H9 (cell line): ENCODE data around the gene KCNRG. TPM values are rescaled to one million over a fixed set of nuclear protein-coding genes. Genes with fewer than 3 reads are reported as not detected.

Source experiments
- DNase-seq: peaks from one replicate; pipeline ENCODE4 v3.0.0-alpha.2; 2017
- H2AFZ ChIP-seq: one replicate; pipeline ENCODE4 v1.6.1; 2013; ENCODE audit warnings: mild to moderate bottlenecking, low read length, control low read depth, moderate library complexity
- H2AK5ac ChIP-seq: 2 replicates; pipeline ENCODE4 v1.6.1; 2013; ENCODE audit warnings: low read length, control low read depth, mixed read lengths; ENCODE audit not compliant: insufficient read length
- H2BK120ac ChIP-seq: one replicate; pipeline ENCODE4 v1.6.1; 2013; ENCODE audit warnings: low read depth, mild to moderate bottlenecking, low read length, control low read depth, inconsistent platforms; ENCODE audit not compliant: poor library complexity, severe bottlenecking
- H2BK12ac ChIP-seq: 2 replicates; pipeline ENCODE4 v1.6.1; 2013; ENCODE audit warnings: low read length, control low read depth, mixed read lengths, low read depth; ENCODE audit not compliant: insufficient read length
- H2BK15ac ChIP-seq: 2 replicates; pipeline ENCODE4 v1.6.1; 2013; ENCODE audit warnings: low read depth, low read length, control low read depth
- H2BK20ac ChIP-seq: one replicate; pipeline ENCODE4 v1.6.1; 2013; ENCODE audit warnings: low read depth, mild to moderate bottlenecking, low read length, control low read depth, inconsistent platforms; ENCODE audit not compliant: poor library complexity, severe bottlenecking
- H2BK5ac ChIP-seq: 2 replicates; pipeline ENCODE4 v1.6.1; 2013; ENCODE audit warnings: low read length, control low read depth, mixed read lengths; ENCODE audit not compliant: insufficient read length
- H3K14ac ChIP-seq: 2 replicates; pipeline ENCODE4 v1.6.1; 2013; ENCODE audit warnings: low read length, control low read depth; ENCODE audit not compliant: insufficient read depth
- H3K18ac ChIP-seq: 2 replicates; pipeline ENCODE4 v1.6.1; 2013; ENCODE audit warnings: low read depth, mild to moderate bottlenecking, mixed read lengths, low read length, control low read depth; ENCODE audit not compliant: insufficient read length
- H3K23ac ChIP-seq: 2 replicates; pipeline ENCODE4 v1.6.1; 2013; ENCODE audit warnings: low read length, control low read depth, mixed read lengths, low read depth; ENCODE audit not compliant: insufficient read length
- H3K23me2 ChIP-seq: 2 replicates; pipeline ENCODE4 v1.6.1; 2013; ENCODE audit warnings: low read depth, mild to moderate bottlenecking, mixed read lengths, low read length, control low read depth; ENCODE audit not compliant: insufficient read length, poor library complexity, severe bottlenecking
- H3K27ac ChIP-seq: 2 replicates; pipeline ENCODE4 v1.5.1; 2013; ENCODE audit warnings: low read length, control low read depth, mixed read lengths, low read depth; ENCODE audit not compliant: insufficient read length
- H3K27me3 ChIP-seq: 2 replicates; pipeline ENCODE4 v1.6.1; 2013; ENCODE audit warnings: low read length, control low read depth, inconsistent platforms; ENCODE audit not compliant: insufficient read depth
- H3K4ac ChIP-seq: 2 replicates; pipeline ENCODE4 v1.6.1; 2013; ENCODE audit warnings: low read depth, mild to moderate bottlenecking, control low read depth, inconsistent platforms, low read length, moderate library complexity
- H3K4me1 ChIP-seq: 2 replicates; pipeline ENCODE4 v1.6.1; 2013; ENCODE audit warnings: low read length, control low read depth, inconsistent platforms; ENCODE audit not compliant: insufficient read depth
- H3K4me2 ChIP-seq: 2 replicates; pipeline ENCODE4 v1.6.1; 2013; ENCODE audit warnings: low read length, control low read depth, mixed read lengths; ENCODE audit not compliant: insufficient read length, insufficient read depth
- H3K56ac ChIP-seq: 2 replicates; pipeline ENCODE4 v1.6.1; 2013; ENCODE audit warnings: low read depth, mild to moderate bottlenecking, mixed read lengths, low read length, control low read depth; ENCODE audit not compliant: insufficient read length
- H3K79me1 ChIP-seq: 2 replicates; pipeline ENCODE4 v1.6.1; 2013; ENCODE audit warnings: low read depth, mild to moderate bottlenecking, moderate library complexity, low read length, control low read depth, inconsistent platforms; ENCODE audit not compliant: insufficient read depth, poor library complexity, severe bottlenecking
- H3K79me2 ChIP-seq: 2 replicates; pipeline ENCODE4 v1.6.1; 2013; ENCODE audit warnings: low read length, control low read depth, inconsistent platforms; ENCODE audit not compliant: insufficient read depth
- H3K9ac ChIP-seq: 2 replicates; pipeline ENCODE4 v1.6.1; 2013; ENCODE audit warnings: low read length, control low read depth, mixed read lengths; ENCODE audit not compliant: insufficient read length; ENCODE audit errors: extremely low read depth
- H3K9me3 ChIP-seq: one replicate; pipeline ENCODE4 v1.6.1; 2013; ENCODE audit warnings: low read depth, low read length, inconsistent platforms; ENCODE audit not compliant: control insufficient read depth
- H3T11ph ChIP-seq: one replicate; pipeline ENCODE4 v1.6.1; 2013; ENCODE audit warnings: mild to moderate bottlenecking, low read length, control low read depth, inconsistent platforms
- H4K20me1 ChIP-seq: one replicate; pipeline ENCODE4 v1.6.1; 2013; ENCODE audit not compliant: control insufficient read depth, insufficient read length, insufficient read depth
- H4K5ac ChIP-seq: 2 replicates; pipeline ENCODE4 v1.6.1; 2013; ENCODE audit warnings: low read depth, mild to moderate bottlenecking, mixed read lengths, low read length, control low read depth; ENCODE audit not compliant: insufficient read length
- H4K8ac ChIP-seq: replicated peaks from 2 replicates; pipeline ENCODE4 v1.6.1; 2013; ENCODE audit warnings: low read length, control low read depth, mixed read lengths, low read depth; ENCODE audit not compliant: insufficient read length
- H4K91ac ChIP-seq: 2 replicates; pipeline ENCODE4 v1.6.1; 2013; ENCODE audit warnings: low read depth, mild to moderate bottlenecking, moderate library complexity, mixed read lengths, low read length, control low read depth; ENCODE audit not compliant: insufficient read length
- H3K27ac Mint-ChIP-seq, 3 experiments: 2 replicates in 2 of 3; 3 replicates in 1 of 3; pipeline ENCODE4 v1.8.0; 2020 to 2021; ENCODE audit warnings: mixed read lengths in 3 of 3, mild to moderate bottlenecking in 1 of 3, moderate library complexity in 1 of 3
- H3K27me3 Mint-ChIP-seq: 2 replicates; pipeline ENCODE4 v1.8.0; 2021; ENCODE audit warnings: low read depth, mild to moderate bottlenecking, moderate library complexity, mixed read lengths
- H3K36me3 Mint-ChIP-seq, 3 experiments: 2 replicates in 2 of 3; 3 replicates in 1 of 3; pipeline ENCODE4 v1.8.0; 2020 to 2021; ENCODE audit warnings: low read depth in 3 of 3, mixed read lengths in 3 of 3; ENCODE audit not compliant: insufficient read depth in 1 of 3
- H3K4me1 Mint-ChIP-seq, 2 experiments: 2 replicates each; pipeline ENCODE4 v1.8.0; 2020; ENCODE audit warnings: mixed read lengths in 2 of 2
- H3K4me3 Mint-ChIP-seq, 2 experiments: 2 replicates in 1 of 2; 3 replicates in 1 of 2; pipeline ENCODE4 v1.8.0; 2020 to 2021; ENCODE audit warnings: mild to moderate bottlenecking in 2 of 2, mixed read lengths in 2 of 2, moderate library complexity in 1 of 2
- H3K9me3 Mint-ChIP-seq, 2 experiments: 2 replicates in 1 of 2; 3 replicates in 1 of 2; pipeline ENCODE4 v1.8.0; 2020; ENCODE audit warnings: mild to moderate bottlenecking in 2 of 2, mixed read lengths in 2 of 2, moderate library complexity in 1 of 2
- CTCF ChIP-seq: fragments of 200-600 bp; sonication (generic); conservative IDR thresholded peaks from 3 replicates; pipeline ENCODE4 v1.8.0; 2021; ENCODE audit warnings: antibody characterized with exemption, mild to moderate bottlenecking
- WGBS: extraction: QIAGEN DNeasy Blood & Tissue Kit; methylation state at CpG from one replicate; pipeline ENCODE4 v1.1.7; 2013; ENCODE audit warnings: missing lambda C conversion rate, low lambda C conversion rate, mixed read lengths; ENCODE audit not compliant: insufficient read length; ENCODE audit errors: extremely low coverage; 5-methylcytosine and 5-hydroxymethylcytosine counted together
- long read RNA-seq: library from polyadenylated mRNA; unstranded; transcript quantifications from one replicate; pipeline ENCODE4 v2.0.0, GENCODE V29; 2020
- total RNA-seq: library from RNA; stranded (reverse); gene quantifications from 2 replicates; pipeline ENCODE4 v1.2.1, GENCODE V29; 2021

The KCNRG gene
- 0.64 and 0.74 TPM in 2 replicates for total RNA-seq
- long read RNA-seq, partial matches to known transcripts, result 0 of 3 reads
- long read RNA-seq, other reads (novel, unspliced or antisense), result 2 of 3 reads

GRCh38 chr13:50015258-50015657 lies at the start of gene KCNRG:
Gene KCNRG (plus strand): TSS chr13:50015444. CDS start chr13:50015494, 50 bp downstream.
- no peak within 1 kb of the TSS for H2BK5ac ChIP-seq
- peak within 1 kb of the TSS; percentile 8 for H3K18ac ChIP-seq
- no peaks in the 10 kb centered on the region for H4K20me1 ChIP-seq
- H4K5ac ChIP-seq, result no peak within 1 kb of the TSS
- DNase-seq, result no peak
- no peaks in the 10 kb centered on the region for H3K9me3 Mint-ChIP-seq
- no peak within 1 kb of the TSS for H4K8ac ChIP-seq
- H2BK20ac ChIP-seq, result no peak within 1 kb of the TSS
- peak within 1 kb of the TSS; percentile 70 for H3K27ac ChIP-seq
- H3K56ac ChIP-seq, result no peak within 1 kb of the TSS
- no peaks in the 10 kb centered on the region; the same call in 1 of the 2 replicates for H3K4me1 ChIP-seq
- no peak within 1 kb of the TSS for H2AFZ ChIP-seq
- H3K4me1 Mint-ChIP-seq, result peaks cover 28 to 35% of the 10 kb centered on the region in 2 experiments
- H3T11ph ChIP-seq, result no peak within 1 kb of the TSS
- H3K23ac ChIP-seq, result no peak within 1 kb of the TSS
- H2AK5ac ChIP-seq, result no peak within 1 kb of the TSS
- H3K9ac ChIP-seq, result no peak within 1 kb of the TSS
- no peak for TF ChIP-seq CTCF
- no peak within 1 kb of the TSS for H2BK15ac ChIP-seq
- H2BK120ac ChIP-seq, result no peak within 1 kb of the TSS
- no peak within 1 kb of the TSS for H3K14ac ChIP-seq
- H3K36me3 Mint-ChIP-seq, result peaks cover 31 to 48% (median 41%) of the 10 kb centered on the region in 3 experiments
- no CpG with 5 or more reads among the region's 5 CpGs for WGBS
- no peak within 1 kb of the TSS for H4K91ac ChIP-seq
- no peaks in the 10 kb centered on the region for H3K79me2 ChIP-seq
- H3K79me1 ChIP-seq, result no peaks in the 10 kb centered on the region
- H3K27ac Mint-ChIP-seq, result peak within 1 kb of the TSS; percentile 45 to 99 (median 91)
- no peaks in the 10 kb centered on the region for H3K27me3 ChIP-seq
- no peak within 1 kb of the TSS for H2BK12ac ChIP-seq
- H3K9me3 ChIP-seq, result no peaks in the 10 kb centered on the region
- H3K27me3 Mint-ChIP-seq, result no peaks in the 10 kb centered on the region
- peak within 1 kb of the TSS; percentile 22 for H3K4me2 ChIP-seq
- no peak within 1 kb of the TSS for H3K4ac ChIP-seq
- peak within 1 kb of the TSS; percentile 5 to 35; a peak in 3 of 5 replicates for H3K4me3 Mint-ChIP-seq
- H3K23me2 ChIP-seq, result no peaks in the 10 kb centered on the region
